Glomerular visceral epithelial cell (primary cell): Measurements from ENCODE around the gene TOMM40.

Experiments
- DNase-seq: peaks from one replicate; pipeline ENCODE4 v3.0.0-alpha.2; 2016; ENCODE audit errors: extremely low spot score

TOMM40 gene

DNA sequence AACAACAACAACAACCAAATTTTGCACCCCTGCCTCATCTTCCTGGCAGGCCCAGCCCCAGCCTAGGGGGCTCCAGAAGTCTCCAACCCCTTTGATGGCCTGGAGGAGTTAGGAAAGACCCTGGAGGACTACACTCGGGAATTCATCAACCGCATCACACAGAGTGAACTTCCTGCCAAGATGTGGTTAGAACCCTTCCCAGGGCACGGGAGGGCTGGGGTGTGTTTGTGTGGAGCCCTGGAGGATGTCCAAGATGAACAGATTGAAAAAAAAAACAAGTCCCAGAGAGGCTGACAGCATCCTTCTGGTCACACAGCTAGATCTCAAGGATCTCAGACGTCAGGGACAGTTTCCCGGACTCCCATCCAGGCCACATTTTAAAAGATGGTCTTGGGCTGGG, 36.7 kb downstream of the TOMM40 start:
- peak; percentile 62 for DNase-seq

DNA sequence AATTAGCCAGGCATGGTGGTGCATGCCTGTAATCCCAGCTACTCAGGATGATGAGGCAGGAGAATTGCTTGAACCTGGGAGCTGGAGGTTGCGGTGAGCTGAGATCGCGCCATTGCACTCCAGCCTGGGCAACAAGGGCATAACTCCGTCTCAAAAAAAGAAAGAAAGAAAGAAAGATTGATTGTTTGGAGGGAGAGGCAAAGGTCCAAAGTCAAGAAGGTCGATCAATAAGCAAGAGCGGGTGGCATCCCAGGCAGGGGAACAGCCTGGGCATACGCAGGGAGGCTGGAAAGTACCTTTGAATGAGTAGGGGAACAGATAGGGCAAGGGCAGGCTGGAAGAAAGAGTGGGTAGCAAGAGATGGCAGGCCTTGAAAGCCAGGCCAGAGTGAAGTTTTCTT, 39.0 kb downstream of the TOMM40 start:
- DNase-seq: no peak

DNA sequence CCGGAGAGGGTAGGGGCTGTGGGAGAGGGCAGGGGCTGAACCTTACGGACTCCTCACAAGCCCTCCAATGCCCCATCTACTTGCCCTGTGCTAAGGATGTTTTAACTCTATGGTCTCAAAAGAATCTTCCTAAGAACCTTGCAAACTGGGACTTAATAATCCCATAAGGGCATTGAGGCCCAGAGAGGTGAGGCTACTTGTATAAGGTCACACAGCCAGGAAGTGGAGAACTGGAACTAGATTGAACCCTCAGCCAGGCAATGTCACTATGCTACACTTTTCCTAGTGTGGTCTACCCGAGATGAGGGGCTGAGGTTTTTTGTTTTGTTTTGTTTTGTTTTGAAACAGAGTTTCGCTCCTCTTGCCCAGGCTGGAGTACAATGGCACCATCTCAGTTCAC, 40.5 kb downstream of the TOMM40 start:
- DNase-seq: no peak

DNA sequence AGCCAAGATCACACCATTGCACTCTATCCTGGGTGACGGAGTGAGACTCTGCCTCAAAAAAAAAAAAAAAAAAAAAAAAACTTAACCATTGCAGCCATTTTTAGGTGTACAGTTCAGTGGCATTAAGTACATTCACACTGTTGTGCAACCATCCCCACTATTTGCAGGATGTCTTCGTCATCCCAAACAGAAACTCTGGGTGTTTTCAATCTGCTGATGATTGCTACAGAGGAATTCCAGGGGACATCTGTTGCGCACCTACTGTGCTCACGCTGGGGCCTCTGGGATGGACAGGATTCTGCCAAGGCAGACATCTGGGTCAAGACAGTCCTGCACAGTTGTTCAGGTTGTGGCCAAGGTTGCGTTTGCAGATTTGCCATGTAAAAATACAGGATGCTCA, 48.6 kb downstream of the TOMM40 start:
- DNase-seq: no peak

DNA sequence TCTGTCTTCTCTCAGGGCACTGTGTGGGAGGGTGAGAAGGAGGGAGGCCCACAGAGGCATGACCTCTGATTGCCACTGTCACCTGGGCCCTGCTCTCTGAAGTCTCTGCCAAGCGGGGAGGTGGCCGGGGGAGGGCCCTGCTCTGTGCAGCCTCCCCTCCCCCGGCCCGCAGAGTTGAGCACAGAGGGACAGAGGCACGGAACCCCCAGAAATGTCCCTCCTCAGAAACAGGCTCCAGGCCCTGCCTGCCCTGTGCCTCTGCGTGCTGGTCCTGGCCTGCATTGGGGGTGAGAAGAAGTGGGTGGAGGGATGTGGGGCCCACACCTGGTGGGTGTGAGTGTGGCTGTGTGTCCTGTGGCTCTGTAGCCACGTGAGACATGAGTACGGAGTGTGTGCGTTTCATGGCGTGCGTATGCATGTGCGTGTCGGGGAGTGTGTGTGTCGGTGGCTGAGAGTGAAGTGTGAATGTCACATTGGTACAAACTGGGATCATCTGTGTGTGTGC, 51.1 kb downstream of the TOMM40 start, which contains the start of gene APOC4:
Gene APOC4 (plus strand): TSS at position 171 of the 505 bp plus-strand sequence. CDS start 41 bp downstream, at position 212.
- no peak for DNase-seq

DNA sequence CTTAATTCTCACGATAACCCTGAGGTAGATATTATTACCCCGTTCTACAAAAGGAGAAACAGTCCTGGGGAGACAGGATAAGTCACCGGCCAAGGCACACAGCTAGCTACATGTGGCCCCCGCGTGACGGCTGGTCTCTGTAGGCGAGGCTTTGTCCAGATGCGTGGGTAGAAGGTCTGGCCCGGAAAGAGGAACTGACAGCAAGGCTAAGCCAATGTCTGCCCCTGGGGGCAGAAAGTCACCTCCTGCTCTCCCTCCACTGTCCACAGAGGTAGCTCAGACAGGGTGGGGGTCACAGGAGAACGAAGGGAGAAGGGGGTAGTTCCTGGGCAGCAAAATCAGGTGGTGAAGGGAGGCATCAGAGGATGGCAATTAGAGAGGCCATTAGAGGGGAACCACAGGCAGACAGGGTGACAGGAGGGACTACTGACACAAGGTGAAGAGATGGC, 52.8 kb downstream of the TOMM40 start:
- DNase-seq: no peak

DNA sequence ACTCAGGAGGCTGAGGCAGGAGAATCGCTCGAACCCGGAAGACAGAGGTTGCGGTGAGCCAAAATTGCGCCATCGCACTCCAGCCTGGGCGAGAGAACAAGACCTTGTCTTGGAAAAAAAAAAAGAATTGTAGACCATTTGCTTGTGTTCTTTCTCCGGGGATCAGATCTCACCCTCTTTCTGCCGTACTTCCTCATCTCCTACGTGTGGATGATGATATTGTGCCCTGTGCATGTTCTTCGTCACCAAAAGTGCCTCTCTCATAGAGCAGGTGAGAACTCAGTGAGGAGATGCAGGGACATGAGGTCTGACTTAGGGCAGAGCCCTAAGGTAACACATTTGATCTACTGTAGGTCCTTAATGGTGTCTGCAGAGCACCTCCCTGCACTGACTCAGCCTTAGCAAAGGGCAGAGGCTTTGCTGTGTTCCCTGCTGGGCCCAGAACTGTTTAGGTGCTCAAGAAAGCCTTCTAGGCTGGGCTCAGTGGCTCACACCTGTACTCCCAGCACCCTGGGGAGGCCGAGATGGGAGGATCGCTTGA, 56.1 kb downstream of the TOMM40 start:
- DNase-seq: no peak

DNA sequence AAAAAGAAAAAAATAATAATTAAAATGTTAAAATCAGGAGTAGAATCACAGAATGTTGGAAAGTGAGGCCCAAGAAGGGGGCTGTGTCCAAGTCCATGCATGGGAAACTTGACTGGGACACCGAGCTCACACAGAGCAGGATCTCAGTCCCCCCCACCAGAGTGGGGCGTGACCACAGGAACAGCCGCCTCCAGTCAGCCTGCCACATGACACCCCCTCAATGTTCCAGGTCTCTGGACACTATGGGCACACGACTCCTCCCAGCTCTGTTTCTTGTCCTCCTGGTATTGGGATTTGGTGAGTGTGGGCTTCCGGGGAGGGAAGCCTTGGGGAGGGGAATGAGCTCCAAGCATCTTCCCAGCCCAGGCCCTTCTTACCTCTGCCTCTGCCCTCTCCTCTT, 57.2 kb downstream of the TOMM40 start:
- no peak for DNase-seq

DNA sequence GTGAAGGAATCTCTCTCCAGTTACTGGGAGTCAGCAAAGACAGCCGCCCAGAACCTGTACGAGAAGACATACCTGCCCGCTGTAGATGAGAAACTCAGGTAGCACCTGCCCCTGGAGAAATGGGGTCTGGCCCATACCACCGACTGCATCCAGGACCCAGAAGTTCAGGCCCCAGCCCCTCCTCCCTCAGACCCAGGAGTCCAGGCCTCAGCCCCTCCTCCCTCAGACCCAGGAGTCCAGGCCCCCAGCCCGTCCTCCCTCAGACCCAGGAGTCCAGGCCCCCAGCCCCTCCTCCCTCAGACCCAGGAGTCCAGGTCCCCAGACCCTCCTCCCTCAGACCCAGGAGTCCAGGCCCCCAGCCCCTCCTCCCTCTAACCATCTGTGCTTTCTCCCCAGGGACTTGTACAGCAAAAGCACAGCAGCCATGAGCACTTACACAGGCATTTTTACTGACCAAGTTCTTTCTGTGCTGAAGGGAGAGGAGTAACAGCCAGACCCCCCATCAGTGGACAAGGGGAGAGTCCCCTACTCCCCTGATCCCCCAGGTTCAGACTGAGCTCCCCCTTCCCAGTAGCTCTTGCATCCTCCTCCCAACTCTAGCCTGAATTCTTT, 57.8 kb downstream of the TOMM40 start:
- DNase-seq: no peak

DNA sequence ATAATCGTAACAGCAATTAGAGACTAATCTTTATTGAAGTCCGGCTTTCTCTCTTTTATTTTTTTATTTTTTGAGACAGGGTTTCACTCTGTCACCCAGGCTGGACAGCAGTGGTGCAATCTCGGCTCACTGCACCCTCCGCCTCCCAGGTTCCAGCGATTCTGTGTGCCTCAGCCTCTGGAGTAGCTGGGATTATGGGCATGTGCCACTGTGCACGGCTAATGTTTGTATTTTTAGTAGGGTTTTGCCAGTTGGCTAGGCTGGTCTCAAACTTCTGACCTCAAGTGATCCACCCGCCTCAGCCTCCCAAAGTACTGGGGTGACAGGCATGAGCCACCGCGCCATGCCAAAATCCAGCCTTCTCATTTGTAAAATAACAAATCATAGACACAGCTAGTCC, 58.5 kb downstream of the TOMM40 start:
- DNase-seq: no peak

DNA sequence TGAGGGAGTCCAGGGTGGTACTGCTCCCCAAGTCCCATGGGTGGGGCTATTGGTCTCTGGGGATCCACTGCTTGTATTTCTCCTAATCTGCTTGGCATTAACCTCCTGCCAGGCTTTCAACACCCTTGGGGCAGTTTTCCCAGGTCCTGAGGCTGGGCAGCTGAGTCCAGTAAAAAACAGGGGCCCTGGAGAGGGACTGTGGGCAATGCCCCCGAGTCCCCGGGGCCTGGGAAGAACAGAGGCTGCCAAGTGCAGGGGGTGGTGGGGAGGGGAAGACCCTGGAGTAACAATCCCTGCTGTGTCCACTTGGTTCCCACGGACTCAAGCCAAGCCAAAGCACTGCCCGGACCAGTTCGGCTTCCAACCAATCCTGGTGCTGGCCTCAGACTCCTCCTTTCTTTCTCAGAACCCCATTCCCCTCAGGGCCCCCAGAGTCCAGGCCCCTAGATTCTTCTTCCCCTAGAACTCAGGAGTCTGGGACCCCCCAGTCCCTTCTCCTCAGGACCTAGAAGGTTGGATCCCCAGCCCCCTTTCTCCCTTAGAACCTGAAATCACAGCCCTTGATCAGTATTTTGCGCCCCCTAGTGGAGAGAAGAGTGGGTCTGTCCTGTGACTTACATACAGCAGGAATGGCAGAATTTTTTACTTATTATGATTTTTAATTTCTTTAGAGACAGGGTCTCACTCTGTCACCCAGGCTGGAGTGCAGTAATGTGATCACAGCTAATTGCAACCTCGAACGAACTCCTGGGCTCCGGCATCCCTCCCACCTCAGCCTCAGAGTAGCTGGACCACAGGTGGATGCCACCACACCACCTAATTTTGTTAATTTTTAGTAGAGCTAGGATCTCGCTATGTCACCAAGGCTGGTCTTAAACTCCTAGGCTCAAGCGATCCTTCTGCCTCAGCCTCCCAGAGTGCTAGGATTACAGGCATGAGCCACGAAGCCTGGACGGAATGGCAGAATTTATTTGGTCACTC, 60.4 kb downstream of the TOMM40 start:
- peak; percentile 73 for DNase-seq
